GM12878 (cell line): ENCODE measurements around the gene ANKRD53. TPM values are rescaled to one million over a fixed set of nuclear protein-coding genes. Genes with fewer than 3 reads are reported as not detected.

ENCODE experiments used
- BCL11A ChIP-seq: IDR thresholded peaks from 2 replicates; pipeline ENCODE4 v1.6.1; 2011; ENCODE audit warnings: low read depth, low read length
- BHLHE40 ChIP-seq, 2 experiments: fragments of 450-650 bp in 1 of 2; IDR thresholded peaks; 2 replicates each; pipeline ENCODE4 v1.6.1; 2011 to 2017; ENCODE audit warnings: low read depth in 2 of 2, borderline replicate concordance in 1 of 2, improper control_type of control experiment in 1 of 2, low read length in 1 of 2, mild to moderate bottlenecking in 1 of 2
- E2F4 ChIP-seq: IDR thresholded peaks from 2 replicates; pipeline ENCODE4 v1.6.1; 2012; ENCODE audit warnings: low read depth, low read length, improper control_type of control experiment
- EGR1 ChIP-seq, 2 experiments: IDR thresholded peaks; 1 replicate in 1 of 2; 2 replicates in 1 of 2; pipeline ENCODE4 v1.6.1; 2011 to 2012; ENCODE audit warnings: low read depth in 2 of 2, low read length in 2 of 2, borderline replicate concordance in 1 of 2, mild to moderate bottlenecking in 1 of 2, moderate library complexity in 1 of 2
- EZH2 ChIP-seq: IDR thresholded peaks from 2 replicates; pipeline ENCODE4 v1.6.1; 2012; ENCODE audit warnings: low read depth, mild to moderate bottlenecking, control low read depth, inconsistent platforms, low read length, borderline replicate concordance; ENCODE audit not compliant: control insufficient read depth
- GABPA ChIP-seq: IDR thresholded peaks from 2 replicates; pipeline ENCODE4 v1.6.1; 2014; ENCODE audit warnings: antibody characterized with exemption, low read depth, mild to moderate bottlenecking, inconsistent platforms
- GATAD2B ChIP-seq: fragments of 450-650 bp; conservative IDR thresholded peaks from 2 replicates; pipeline ENCODE4 v1.6.1; 2017; ENCODE audit warnings: low read depth, mild to moderate bottlenecking, moderate library complexity
- KLF5 ChIP-seq: fragments of 450-650 bp; IDR thresholded peaks from 2 replicates; pipeline ENCODE4 v1.6.1; 2014; ENCODE audit warnings: mild to moderate bottlenecking; ENCODE audit not compliant: partially characterized antibody
- MXI1 ChIP-seq: fragments of 150-350 bp; IDR thresholded peaks from 2 replicates; pipeline ENCODE4 v1.6.1; 2011; ENCODE audit warnings: low read depth, mild to moderate bottlenecking, inconsistent platforms, low read length, improper control_type of control experiment
- NR2F1 ChIP-seq: fragments of 450-650 bp; conservative IDR thresholded peaks from 2 replicates; pipeline ENCODE4 v1.6.1; 2017; ENCODE audit warnings: mild to moderate bottlenecking
- PBX3 ChIP-seq: IDR thresholded peaks from 2 replicates; pipeline ENCODE4 v1.6.1; 2011; ENCODE audit warnings: mild to moderate bottlenecking, low read depth, low read length, moderate library complexity; ENCODE audit not compliant: insufficient replicate concordance
- PKNOX1 ChIP-seq: fragments of 450-650 bp; IDR thresholded peaks from 2 replicates; pipeline ENCODE4 v1.6.1; 2016; ENCODE audit warnings: mild to moderate bottlenecking
- RFX5 ChIP-seq: IDR thresholded peaks from 2 replicates; pipeline ENCODE4 v1.6.1; 2011; ENCODE audit warnings: low read depth, low read length, improper control_type of control experiment
- RUNX3 ChIP-seq: IDR thresholded peaks from 2 replicates; pipeline ENCODE4 v1.6.1; 2012; ENCODE audit warnings: low read length, inconsistent platforms
- SREBF1 ChIP-seq: IDR thresholded peaks from 2 replicates; pipeline ENCODE4 v1.6.1; 2012; ENCODE audit warnings: mild to moderate bottlenecking, low read length
- USF2 ChIP-seq: IDR thresholded peaks from 2 replicates; pipeline ENCODE4 v1.6.1; 2011; ENCODE audit warnings: low read depth, low read length, improper control_type of control experiment, borderline replicate concordance
- ZBED1 ChIP-seq: IDR thresholded peaks from 2 replicates; pipeline ENCODE4 v1.6.1; 2016; ENCODE audit warnings: borderline replicate concordance
- ZNF207 ChIP-seq: fragments of 450-650 bp; IDR thresholded peaks from 2 replicates; pipeline ENCODE4 v1.6.1; 2014; ENCODE audit warnings: antibody characterized with exemption, mild to moderate bottlenecking, borderline replicate concordance
- ZNF687 ChIP-seq: fragments of 450-650 bp; IDR thresholded peaks from 2 replicates; pipeline ENCODE4 v1.6.1; 2017; ENCODE audit warnings: mild to moderate bottlenecking, moderate library complexity
- polyA plus RNA-seq, 11 experiments: library from polyadenylated mRNA; depleted of rRNA in 4 of 11; unstranded in 6 of 11; stranded (reverse) in 5 of 11; fragments of >200 nt; fragmentation: Nextera tagmentation in 4 of 11; fragmentation: Illumina TruSeq in 1 of 11; extraction: Ambion mirVana in 4 of 11; extraction: Trizol in 1 of 11; gene quantifications; 1 replicate in 1 of 11; 2 replicates in 10 of 11; pipeline versions ENCODE4 v1.2.1 to v1.2.3, GENCODE V29; 2011 to 2016; ENCODE audit warnings: inconsistent platforms in 2 of 11, missing spikeins in 2 of 11, low read depth in 1 of 11
- total RNA-seq, 4 experiments: library from RNA; depleted of rRNA in 3 of 4; stranded (reverse); fragments of >200 nt in 3 of 4; fragmentation: Illumina TruSeq in 1 of 4; extraction: Trizol in 1 of 4; gene quantifications; 2 replicates each; pipeline versions ENCODE4 v1.2.1 to v1.2.3, GENCODE V29; 2013 to 2021

Gene ANKRD53
- total and polyA plus RNA-seq, 10 of the 15 experiments (the other 5 are each of a cell fraction or from before 2014, with no cell fraction given), result 0.04 TPM; not detected in 8

- TF ChIP-seq SREBF1 (no peak), GABPA (peak; percentile 76), RUNX3 (no peak), EZH2 (no peak), ZNF687 (no peak), PKNOX1 (no peak; the same call in 1 of the 2 replicates), BHLHE40 (IDR thresholded peaks at IDR 0.05; ENCODE audit: borderline replicate concordance in 1 of 2, low read depth in 2 of 2, low read length in 1 of 2) (peak in 1 of 2 experiments; percentile 65; a peak in 2 of 4 replicates), PBX3 (no peak), USF2 (no peak), KLF5 (peak; percentile 52), ZNF207 (0 out of 2 replicates have a peak, but pooled peaks have one; percentile 25), BCL11A (no peak), GATAD2B (no peak; the same call in 1 of the 2 replicates), E2F4 (no peak), NR2F1 (no peak), MXI1 (peak; percentile 65), EGR1 (IDR thresholded peaks at IDR 0.05; ENCODE audit: borderline replicate concordance in 1 of 2, low read depth in 2 of 2, low read length in 2 of 2) (0 out of 3 replicates have a peak, but pooled peaks of 1 of the 2 experiments have one; percentile 37), RFX5 (no peak), ZBED1 (no peak)
Measured at GRCh38 chr2:71000780-71001591, 22.6 kb downstream of the ANKRD53 start (continued).
